Calu3 (cell line): ENCODE results near the gene PPIF. TPM values are rescaled to one million over a fixed set of nuclear protein-coding genes. Genes with fewer than 3 reads are reported as not detected.

ENCODE experiments used
- BruUV-seq: library from RNA; stranded (reverse); fragments of 400-500 nt; replicated peaks from 2 replicates; lab custom pipeline; 2021; lab: Mats Ljungman, UMichigan
- CTCF ChIA-PET: fragments of 300-600 bp; sonication (Branson Sonifier 250); formaldehyde crosslinking; loops from one replicate; lab custom pipeline; 2022; ENCODE audit warnings: antibody characterized with exemption; lab: Charles Lee
- DNase-seq: peaks from one replicate; pipeline ENCODE4 v3.0.0; 2022
- H3K27ac Mint-ChIP-seq: one replicate; pipeline ENCODE4 v1.8.0; 2022; ENCODE audit warnings: mixed read lengths; ENCODE audit not compliant: unreplicated experiment
- H3K27me3 Mint-ChIP-seq: one replicate; pipeline ENCODE4 v1.8.0; 2022; ENCODE audit warnings: mixed read lengths; ENCODE audit not compliant: unreplicated experiment
- H3K36me3 Mint-ChIP-seq: one replicate; pipeline ENCODE4 v1.8.0; 2022; ENCODE audit warnings: mild to moderate bottlenecking, moderate library complexity, mixed read lengths; ENCODE audit not compliant: insufficient read depth, unreplicated experiment
- H3K4me1 Mint-ChIP-seq: one replicate; pipeline ENCODE4 v1.8.0; 2022; ENCODE audit warnings: mild to moderate bottlenecking, low read depth, mixed read lengths; ENCODE audit not compliant: unreplicated experiment
- H3K4me3 Mint-ChIP-seq: one replicate; pipeline ENCODE4 v1.8.0; 2022; ENCODE audit warnings: mild to moderate bottlenecking, low read depth, moderate library complexity, mixed read lengths; ENCODE audit not compliant: unreplicated experiment
- H3K9me3 Mint-ChIP-seq: one replicate; pipeline ENCODE4 v1.8.0; 2022; ENCODE audit warnings: low read depth, mixed read lengths; ENCODE audit not compliant: unreplicated experiment
- intact Hi-C: fragments of 100-400 bp; cut with micrococcal nuclease; formaldehyde crosslinking; loops from one replicate; pipeline ENCODE4 v1.10.0; 2022; ENCODE audit not compliant: unreplicated experiment
- total RNA-seq: library from RNA; stranded (reverse); gene quantifications from 2 replicates; pipeline ENCODE4 v1.2.3, GENCODE V29; 2022
- TF ChIP-seq, protein P1 (sequence below): fragments of 200-600 bp; IDR thresholded peaks from one replicate; pipeline ENCODE4 v1.8.0; 2022; ENCODE audit warnings: antibody characterized with exemption; ENCODE audit not compliant: unreplicated experiment

PPIF gene
- total RNA-seq, 1 experiment from 2014 or later: 77.2 TPM

DNA sequence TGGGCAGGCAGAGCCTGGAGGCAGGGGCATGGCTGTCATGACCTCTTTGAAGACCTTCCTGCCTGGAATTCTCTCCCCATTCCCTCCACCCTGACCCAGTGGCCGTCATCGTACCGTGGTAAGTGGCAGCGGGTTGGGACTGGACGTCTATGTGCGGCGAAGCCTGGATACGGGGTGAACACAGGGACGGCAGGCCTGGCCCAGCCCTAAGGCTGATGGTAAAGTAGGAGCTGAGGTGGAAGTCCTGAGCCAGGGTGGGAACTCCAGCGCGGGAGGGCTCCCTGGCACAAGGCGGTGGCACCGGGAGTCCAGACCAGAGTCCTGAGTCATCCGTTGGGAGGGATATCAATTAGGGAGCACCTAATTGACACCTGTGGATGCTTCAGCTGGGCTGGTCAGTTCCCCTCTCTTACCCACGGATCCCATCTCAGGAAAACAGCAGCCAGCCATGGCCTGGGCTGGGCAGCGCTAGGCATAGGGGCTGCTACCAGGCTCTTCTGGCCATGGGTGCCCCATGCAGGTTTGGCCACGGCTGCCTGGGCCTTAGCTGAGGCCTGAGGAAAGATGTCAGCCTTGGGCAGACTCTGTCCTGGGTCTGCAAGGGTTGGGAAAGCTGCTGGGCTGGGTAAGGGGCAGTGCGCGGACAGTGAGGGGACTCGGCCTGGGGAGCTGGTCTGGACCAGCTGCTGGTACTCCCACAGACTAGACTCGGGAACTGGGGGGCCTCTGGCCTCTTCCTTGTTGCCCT lies 3.3 kb downstream of the PPIF start:
- Mint-ChIP-seq H3K9me3 (no peaks in the 10 kb centered on the region), H3K4me3 (no peak overlapping the region), H3K27ac (no peak overlapping the region), H3K4me1 (no peaks in the 10 kb centered on the region), H3K27me3 (no peaks in the 10 kb centered on the region), H3K36me3 (peaks cover 51% of the 10 kb centered on the region)
- intact Hi-C loops: no loop called here
- no TSS peak for BruUV-seq
- TF ChIP-seq, protein P1, sequence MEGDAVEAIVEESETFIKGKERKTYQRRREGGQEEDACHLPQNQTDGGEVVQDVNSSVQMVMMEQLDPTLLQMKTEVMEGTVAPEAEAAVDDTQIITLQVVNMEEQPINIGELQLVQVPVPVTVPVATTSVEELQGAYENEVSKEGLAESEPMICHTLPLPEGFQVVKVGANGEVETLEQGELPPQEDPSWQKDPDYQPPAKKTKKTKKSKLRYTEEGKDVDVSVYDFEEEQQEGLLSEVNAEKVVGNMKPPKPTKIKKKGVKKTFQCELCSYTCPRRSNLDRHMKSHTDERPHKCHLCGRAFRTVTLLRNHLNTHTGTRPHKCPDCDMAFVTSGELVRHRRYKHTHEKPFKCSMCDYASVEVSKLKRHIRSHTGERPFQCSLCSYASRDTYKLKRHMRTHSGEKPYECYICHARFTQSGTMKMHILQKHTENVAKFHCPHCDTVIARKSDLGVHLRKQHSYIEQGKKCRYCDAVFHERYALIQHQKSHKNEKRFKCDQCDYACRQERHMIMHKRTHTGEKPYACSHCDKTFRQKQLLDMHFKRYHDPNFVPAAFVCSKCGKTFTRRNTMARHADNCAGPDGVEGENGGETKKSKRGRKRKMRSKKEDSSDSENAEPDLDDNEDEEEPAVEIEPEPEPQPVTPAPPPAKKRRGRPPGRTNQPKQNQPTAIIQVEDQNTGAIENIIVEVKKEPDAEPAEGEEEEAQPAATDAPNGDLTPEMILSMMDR: no peak
- DNase-seq: no peak
- CTCF ChIA-PET: interaction anchor here (0.7 to 1.2 kb wide), 3 partner anchors 16 to 1131 kb away, joined by 3 to 6 read pairs (median 6); no protein-coding TSS in a partner anchor

DNA sequence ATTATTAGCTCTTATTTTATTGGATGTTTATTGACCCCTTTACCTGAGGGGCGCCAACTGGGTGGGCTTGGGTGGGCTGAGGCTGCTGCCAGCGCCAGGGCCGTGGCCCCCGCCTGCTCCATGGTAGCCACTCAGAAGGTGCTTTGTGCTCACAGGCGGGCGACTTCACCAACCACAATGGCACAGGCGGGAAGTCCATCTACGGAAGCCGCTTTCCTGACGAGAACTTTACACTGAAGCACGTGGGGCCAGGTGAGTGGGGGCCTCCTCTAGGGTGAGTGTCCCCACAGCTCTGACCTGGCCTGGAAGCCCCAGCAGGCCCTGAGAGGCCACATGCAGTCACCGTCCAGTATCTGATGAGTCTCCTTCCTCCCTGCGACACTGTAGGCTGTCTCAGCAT lies 4.1 kb downstream of the PPIF start:
- Mint-ChIP-seq H3K27ac (no peak overlapping the region), H3K9me3 (no peaks in the 10 kb centered on the region), H3K36me3 (peaks cover 51% of the 10 kb centered on the region), H3K27me3 (no peaks in the 10 kb centered on the region), H3K4me3 (no peak overlapping the region), H3K4me1 (no peaks in the 10 kb centered on the region)
- TF ChIP-seq, protein P1: no peak
- no peak for DNase-seq
- CTCF ChIA-PET: interaction anchor here (0.6 to 1.2 kb wide), 4 partner anchors 17 to 1131 kb away, joined by 3 to 6 read pairs (median 4); no protein-coding TSS in a partner anchor
- no TSS peak for BruUV-seq
- intact Hi-C loops: no loop called here

GRCh38 chr10:79352035-79352877 lies 5.0 kb downstream of the PPIF start:
- Mint-ChIP-seq H3K27me3 (no peaks in the 10 kb centered on the region), H3K36me3 (peaks cover 47% of the 10 kb centered on the region), H3K27ac (no peak overlapping the region), H3K9me3 (no peaks in the 10 kb centered on the region), H3K4me1 (no peaks in the 10 kb centered on the region), H3K4me3 (no peak overlapping the region)
- TF ChIP-seq, protein P1: no peak
- no TSS peak for BruUV-seq
- CTCF ChIA-PET: no interaction called here
- DNase-seq: no peak
- intact Hi-C loops: no loop called here

DNA sequence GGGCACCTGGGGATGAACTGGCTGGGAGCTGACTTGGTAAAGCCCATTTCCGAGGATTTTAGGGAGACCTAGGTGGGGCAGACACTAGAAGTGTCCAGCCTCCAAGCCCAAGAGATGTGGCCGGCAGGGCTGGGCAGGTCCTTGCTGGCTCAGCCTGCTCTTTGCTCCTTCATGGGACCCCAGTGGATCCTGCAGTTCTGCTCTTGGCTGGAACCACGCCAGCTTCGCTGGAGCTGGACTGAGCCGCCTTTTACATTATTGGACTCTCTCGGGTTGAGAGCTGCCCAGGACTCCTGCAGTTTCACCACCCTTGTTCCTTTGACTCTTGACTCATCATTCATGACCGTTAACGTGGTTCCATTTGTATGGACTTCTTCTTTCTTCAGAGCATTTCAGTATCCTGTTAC lies 5.7 kb downstream of the PPIF start:
- CTCF ChIA-PET: no interaction called here
- H3K4me3 Mint-ChIP-seq: no peak overlapping the region
- H3K36me3 Mint-ChIP-seq: peaks cover 40% of the 10 kb centered on the region
- H3K4me1 Mint-ChIP-seq: no peaks in the 10 kb centered on the region
- H3K9me3 Mint-ChIP-seq: no peaks in the 10 kb centered on the region
- intact Hi-C loops: no loop called here
- TF ChIP-seq, protein P1: no peak
- no TSS peak for BruUV-seq
- H3K27ac Mint-ChIP-seq: no peak overlapping the region
- no peaks in the 10 kb centered on the region for H3K27me3 Mint-ChIP-seq
- DNase-seq: no peak
